H1 (cell line): ENCODE results near the gene MPRIP. TPM values are rescaled to one million over a fixed set of nuclear protein-coding genes. Genes with fewer than 3 reads are reported as not detected.

Source experiments
- CTCF ChIA-PET: fragments of 300-600 bp; sonication (Branson Sonifier 250); formaldehyde crosslinking; loops from one replicate; lab custom pipeline; 2021; ENCODE audit not compliant: partially characterized antibody; lab: Charles Lee
- POLR2A ChIA-PET: fragments of 300-600 bp; sonication (Branson Sonifier 250); formaldehyde crosslinking; loops from one replicate; lab custom pipeline; 2021; ENCODE audit warnings: inconsistent platforms; ENCODE audit not compliant: partially characterized antibody; lab: Charles Lee
- DNase-seq, 2 experiments: peaks; one replicate each; pipeline versions ENCODE4 v3.0.0 to v3.0.0-alpha.2; 2010 to 2022; ENCODE audit warnings: low spot score in 2 of 2, low read depth in 1 of 2, mixed read lengths in 1 of 2
- FAIRE-seq: peaks from 2 replicates; lab custom pipeline; 2011; peaks lifted over from hg19 to GRCh38; lab: Jason Lieb, UNC
- H2AFZ ChIP-seq: 2 replicates; pipeline ENCODE4 v1.8.1; 2012; ENCODE audit warnings: low read length, inconsistent platforms
- H2AK5ac ChIP-seq: 2 replicates; pipeline ENCODE4 v1.6.1; 2013; ENCODE audit warnings: low read depth, low read length
- H2BK120ac ChIP-seq: replicated peaks from 2 replicates; pipeline ENCODE3; 2013; ENCODE audit warnings: low read depth, low read length, inconsistent platforms
- H2BK12ac ChIP-seq: 2 replicates; pipeline ENCODE4 v1.6.1; 2013; ENCODE audit warnings: low read depth, low read length
- H2BK15ac ChIP-seq: 2 replicates; pipeline ENCODE4 v1.6.1; 2013; ENCODE audit warnings: low read length
- H2BK20ac ChIP-seq: 2 replicates; pipeline ENCODE4 v1.6.1; 2013; ENCODE audit warnings: low read length
- H2BK5ac ChIP-seq: 2 replicates; pipeline ENCODE4 v1.6.1; 2013; ENCODE audit warnings: low read depth, low read length
- H3K14ac ChIP-seq: 2 replicates; pipeline ENCODE4 v1.6.1; 2013; ENCODE audit warnings: inconsistent platforms; ENCODE audit not compliant: insufficient read length
- H3K18ac ChIP-seq: 2 replicates; pipeline ENCODE4 v1.6.1; 2013; ENCODE audit warnings: low read length; ENCODE audit errors: extremely low read depth
- H3K23ac ChIP-seq: 2 replicates; pipeline ENCODE4 v1.6.1; 2013; ENCODE audit warnings: inconsistent platforms; ENCODE audit not compliant: insufficient read length
- H3K23me2 ChIP-seq: 2 replicates; pipeline ENCODE4 v1.6.1; 2013; ENCODE audit warnings: low read depth, low read length
- H3K27ac ChIP-seq: 2 replicates; pipeline ENCODE4 v1.6.1; 2011; ENCODE audit warnings: low read depth, low read length, inconsistent platforms
- H3K27me3 ChIP-seq, 4 experiments: replicated peaks in 1 of 4; 1 replicate in 1 of 4; 2 replicates in 3 of 4; pipeline versions ENCODE4 v1.6.1 to v1.8.1; 2011 to 2013; ENCODE audit warnings: low read length in 3 of 4, mild to moderate bottlenecking in 3 of 4, inconsistent platforms in 2 of 4, mixed read lengths in 2 of 4, moderate library complexity in 1 of 4; ENCODE audit not compliant: control insufficient read depth in 3 of 4, insufficient read depth in 3 of 4; ENCODE audit errors: extremely low read depth in 1 of 4
- H3K36me3 ChIP-seq, 4 experiments: 2 replicates each; pipeline versions ENCODE4 v1.6.1 to v1.8.1; 2011 to 2013; ENCODE audit warnings: mild to moderate bottlenecking in 4 of 4, low read length in 3 of 4, moderate library complexity in 2 of 4, control low read depth in 1 of 4, inconsistent platforms in 1 of 4; ENCODE audit not compliant: insufficient read depth in 4 of 4, control insufficient read depth in 2 of 4
- H3K4ac ChIP-seq: replicated peaks from 2 replicates; pipeline ENCODE3; 2013; ENCODE audit warnings: low read length, low read depth, mixed read lengths, inconsistent platforms; ENCODE audit not compliant: insufficient read length
- H3K4me1 ChIP-seq, 4 experiments: replicated peaks in 1 of 4; 1 replicate in 1 of 4; 2 replicates in 3 of 4; pipeline versions ENCODE4 v1.6.1 to v1.8.1; 2011 to 2013; ENCODE audit warnings: low read length in 3 of 4, inconsistent platforms in 2 of 4, mixed read lengths in 1 of 4; ENCODE audit not compliant: insufficient read depth in 4 of 4, control insufficient read depth in 3 of 4
- H3K4me2 ChIP-seq, 2 experiments: 2 replicates each; pipeline versions ENCODE4 v1.6.1 to v1.8.1; 2011 to 2013; ENCODE audit warnings: low read depth in 2 of 2, low read length in 2 of 2, control low read depth in 1 of 2, inconsistent platforms in 1 of 2, mild to moderate bottlenecking in 1 of 2; ENCODE audit not compliant: insufficient read depth in 1 of 2
- H3K4me3 ChIP-seq, 4 experiments: fragments of 200-600, 300-600 bp in 1 of 4; sonication (generic), shearing (Covaris generic), sonication (Bioruptor Twin) in 1 of 4; 2 replicates each; pipeline versions ENCODE4 v1.5.1 to v1.8.1; 2011 to 2016; ENCODE audit warnings: low read length in 4 of 4, low read depth in 3 of 4, control low read depth in 2 of 4, inconsistent platforms in 2 of 4, mild to moderate bottlenecking in 2 of 4, mixed read lengths in 1 of 4, moderate library complexity in 1 of 4; ENCODE audit not compliant: insufficient read depth in 2 of 4; ENCODE audit errors: extremely low read depth in 1 of 4
- H3K56ac ChIP-seq: replicated peaks from 2 replicates; pipeline ENCODE3; 2013; ENCODE audit warnings: low read depth, mild to moderate bottlenecking, mixed read lengths, low read length, inconsistent platforms; ENCODE audit not compliant: insufficient read length
- H3K79me1 ChIP-seq: 2 replicates; pipeline ENCODE4 v1.6.1; 2013; ENCODE audit warnings: low read depth, low read length, control low read depth
- H3K79me2 ChIP-seq, 2 experiments: 2 replicates each; pipeline versions ENCODE4 v1.6.1 to v1.8.1; 2012 to 2013; ENCODE audit warnings: low read length in 2 of 2, mild to moderate bottlenecking in 2 of 2, inconsistent platforms in 1 of 2; ENCODE audit not compliant: insufficient read depth in 2 of 2, control insufficient read depth in 1 of 2
- H3K9ac ChIP-seq, 4 experiments: replicated peaks in 1 of 4; 1 replicate in 1 of 4; 2 replicates in 3 of 4; pipeline versions ENCODE4 v1.6.1 to v1.8.1; 2011 to 2013; ENCODE audit warnings: low read depth in 3 of 4, low read length in 3 of 4, control low read depth in 2 of 4, mild to moderate bottlenecking in 2 of 4, moderate library complexity in 2 of 4, inconsistent platforms in 1 of 4; ENCODE audit errors: extremely low read depth in 1 of 4
- H3K9me3 ChIP-seq, 2 experiments: 2 replicates each; pipeline versions ENCODE4 v1.6.1 to v1.8.1; 2012 to 2013; ENCODE audit warnings: mild to moderate bottlenecking in 2 of 2, moderate library complexity in 2 of 2, control low read depth in 1 of 2, inconsistent platforms in 1 of 2, low read depth in 1 of 2, low read length in 1 of 2, mixed read lengths in 1 of 2; ENCODE audit not compliant: insufficient read depth in 2 of 2
- H4K20me1 ChIP-seq, 2 experiments: replicated peaks in 1 of 2; 2 replicates each; pipeline versions ENCODE3 to v1.8.1; 2011 to 2013; ENCODE audit warnings: inconsistent platforms in 2 of 2, low read length in 2 of 2, mild to moderate bottlenecking in 1 of 2; ENCODE audit not compliant: insufficient read depth in 2 of 2, control insufficient read depth in 1 of 2
- H4K5ac ChIP-seq: 2 replicates; pipeline ENCODE4 v1.6.1; 2013; ENCODE audit warnings: low read length, low read depth, mixed read lengths, inconsistent platforms; ENCODE audit not compliant: insufficient read length
- H4K8ac ChIP-seq: 2 replicates; pipeline ENCODE4 v1.8.0; 2013; ENCODE audit warnings: mild to moderate bottlenecking, moderate library complexity, low read length, inconsistent platforms; ENCODE audit not compliant: insufficient read depth; ENCODE audit errors: extremely low read depth
- H4K91ac ChIP-seq: replicated peaks from 2 replicates; pipeline ENCODE3; 2013; ENCODE audit warnings: low read length, mixed read lengths, inconsistent platforms; ENCODE audit not compliant: insufficient read length
- RAD21 ChIP-seq, 2 experiments: IDR thresholded peaks in 1 of 2; conservative IDR thresholded peaks in 1 of 2; 2 replicates each; pipeline ENCODE4 v1.6.1; 2011; ENCODE audit warnings: low read depth in 2 of 2, low read length in 2 of 2, improper control_type of control experiment in 1 of 2, inconsistent platforms in 1 of 2, mild to moderate bottlenecking in 1 of 2, moderate library complexity in 1 of 2
- WGBS, 2 experiments: shearing (Covaris generic) in 1 of 2; methylation state at CpG; one replicate each; pipeline versions ENCODE4 v1.1.6 to v1.1.7; 2013 to 2015; ENCODE audit warnings: low lambda C conversion rate in 2 of 2, mixed read lengths in 2 of 2, inconsistent platforms in 1 of 2, low coverage in 1 of 2, missing lambda C conversion rate in 1 of 2; ENCODE audit not compliant: insufficient replicate concordance in 2 of 2, insufficient coverage in 1 of 2, insufficient read length in 1 of 2; ENCODE audit errors: extremely low coverage in 1 of 2, missing lambda C conversion rate in 1 of 2; 5-methylcytosine and 5-hydroxymethylcytosine counted together
- polyA plus RNA-seq, 7 experiments: library from polyadenylated mRNA; depleted of rRNA in 3 of 7; stranded (reverse) in 5 of 7; unstranded in 2 of 7; fragments of >200 nt in 5 of 7; fragments of 200-250 nt in 2 of 7; gene quantifications; 1 replicate in 5 of 7; 2 replicates in 1 of 7; 4 replicates in 1 of 7; pipeline versions ENCODE4 v1.2.1 to v1.2.3, GENCODE V29; 2011 to 2013; ENCODE audit warnings: missing spikeins in 2 of 7, mixed read lengths in 2 of 7
- total RNA-seq: library from RNA; stranded (reverse); fragmentation: NEBNext Ultra II Directional; extraction: Animal tissue kit (Norgen Biotek cat#: 25700); gene quantifications from 2 replicates; pipeline ENCODE4 v1.2.1, GENCODE V29; 2021
- TF ChIP-seq, protein P1 (sequence below): IDR thresholded peaks from 2 replicates; pipeline ENCODE4 v1.6.1; 2011; ENCODE audit warnings: low read length, improper control_type of control experiment
- TF ChIP-seq, protein P2 (sequence below), 3 experiments: IDR thresholded peaks; 1 replicate in 2 of 3; 2 replicates in 1 of 3; pipeline versions ENCODE4 v1.5.1 to v1.6.1; 2011; ENCODE audit warnings: low read length in 3 of 3, mild to moderate bottlenecking in 3 of 3, inconsistent platforms in 2 of 3, low read depth in 1 of 3, moderate library complexity in 1 of 3; ENCODE audit not compliant: insufficient read depth in 1 of 3; ENCODE audit errors: control extremely low read depth in 1 of 3

Gene MPRIP
- total and polyA plus RNA-seq, 2 of the 8 experiments (the other 6 are each of a cell fraction or from before 2014, with no cell fraction given): 48.6 to 146 TPM

GRCh38 chr17:17026163-17026562, 16.1 kb upstream of the MPRIP start:
- H2BK120ac ChIP-seq: no peak overlapping the region
- no peak overlapping the region for H3K14ac ChIP-seq
- TF ChIP-seq, protein P1, sequence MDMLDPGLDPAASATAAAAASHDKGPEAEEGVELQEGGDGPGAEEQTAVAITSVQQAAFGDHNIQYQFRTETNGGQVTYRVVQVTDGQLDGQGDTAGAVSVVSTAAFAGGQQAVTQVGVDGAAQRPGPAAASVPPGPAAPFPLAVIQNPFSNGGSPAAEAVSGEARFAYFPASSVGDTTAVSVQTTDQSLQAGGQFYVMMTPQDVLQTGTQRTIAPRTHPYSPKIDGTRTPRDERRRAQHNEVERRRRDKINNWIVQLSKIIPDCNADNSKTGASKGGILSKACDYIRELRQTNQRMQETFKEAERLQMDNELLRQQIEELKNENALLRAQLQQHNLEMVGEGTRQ: no peak
- TF ChIP-seq RAD21 (IDR thresholded peaks at IDR 0.05 in 1 of 2, conservative IDR thresholded peaks at IDR 0.05 in 1 of 2; ENCODE audit: low read depth in 2 of 2, low read length in 2 of 2): peak in 1 of 2 experiments; percentile 21; a peak in 1 of 4 replicates
- TF ChIP-seq, protein P2, sequence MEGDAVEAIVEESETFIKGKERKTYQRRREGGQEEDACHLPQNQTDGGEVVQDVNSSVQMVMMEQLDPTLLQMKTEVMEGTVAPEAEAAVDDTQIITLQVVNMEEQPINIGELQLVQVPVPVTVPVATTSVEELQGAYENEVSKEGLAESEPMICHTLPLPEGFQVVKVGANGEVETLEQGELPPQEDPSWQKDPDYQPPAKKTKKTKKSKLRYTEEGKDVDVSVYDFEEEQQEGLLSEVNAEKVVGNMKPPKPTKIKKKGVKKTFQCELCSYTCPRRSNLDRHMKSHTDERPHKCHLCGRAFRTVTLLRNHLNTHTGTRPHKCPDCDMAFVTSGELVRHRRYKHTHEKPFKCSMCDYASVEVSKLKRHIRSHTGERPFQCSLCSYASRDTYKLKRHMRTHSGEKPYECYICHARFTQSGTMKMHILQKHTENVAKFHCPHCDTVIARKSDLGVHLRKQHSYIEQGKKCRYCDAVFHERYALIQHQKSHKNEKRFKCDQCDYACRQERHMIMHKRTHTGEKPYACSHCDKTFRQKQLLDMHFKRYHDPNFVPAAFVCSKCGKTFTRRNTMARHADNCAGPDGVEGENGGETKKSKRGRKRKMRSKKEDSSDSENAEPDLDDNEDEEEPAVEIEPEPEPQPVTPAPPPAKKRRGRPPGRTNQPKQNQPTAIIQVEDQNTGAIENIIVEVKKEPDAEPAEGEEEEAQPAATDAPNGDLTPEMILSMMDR (IDR thresholded peaks at IDR 0.05; ENCODE audit: control extremely low read depth in 1 of 3, insufficient read depth in 1 of 3, low read depth in 1 of 3, low read length in 3 of 3): peak in 1 of 3 experiments; percentile 14; a peak in 1 of 4 replicates
- H4K5ac ChIP-seq: no peak overlapping the region
- H3K9me3 ChIP-seq: no peaks in the 10 kb centered on the region
- DNase-seq (no peak), FAIRE-seq (no peak)
- H2BK20ac ChIP-seq: no peak overlapping the region
- no peaks in the 10 kb centered on the region for H4K20me1 ChIP-seq
- H3K4me1 ChIP-seq: peaks cover 5 to 24% (median 15%) of the 10 kb centered on the region in 4 experiments
- H4K8ac ChIP-seq: no peak overlapping the region
- no peaks in the 10 kb centered on the region for H3K27me3 ChIP-seq
- H3K36me3 ChIP-seq: no peaks in the 10 kb centered on the region
- H3K23me2 ChIP-seq: no peaks in the 10 kb centered on the region; the same call in 1 of the 2 replicates
- H3K4me2 ChIP-seq: no peak overlapping the region
- no peak overlapping the region for H4K91ac ChIP-seq
- no peak overlapping the region for H3K56ac ChIP-seq
- ChIA-PET CTCF (interaction anchor here (0.7 to 2.4 kb wide), 7 partner anchors 9 to 290 kb away, joined by 3 to 6 read pairs (median 3); no protein-coding TSS in a partner anchor), POLR2A (no interaction called here)
- 82% methylated on average over 9 of the region's 9 CpGs; no CpG with 5 or more reads in 1 of the 2 experiments for WGBS, 2 experiments
- H3K23ac ChIP-seq: no peak overlapping the region
- H2BK12ac ChIP-seq: no peak overlapping the region
- H3K79me1 ChIP-seq: no peaks in the 10 kb centered on the region
- H2AK5ac ChIP-seq: no peak overlapping the region
- H3K18ac ChIP-seq: no peak overlapping the region
- H3K27ac ChIP-seq: no peak overlapping the region
- H2BK15ac ChIP-seq: no peak overlapping the region
- H3K79me2 ChIP-seq: no peaks in the 10 kb centered on the region
- H3K9ac ChIP-seq: no peak overlapping the region
- no peak overlapping the region for H2AFZ ChIP-seq
- no peak overlapping the region for H3K4me3 ChIP-seq
- no peak overlapping the region for H2BK5ac ChIP-seq
- no peak overlapping the region for H3K4ac ChIP-seq
